HL-60 (cell line): ENCODE data around the gene NMRAL1.

Source experiments
- GABPA ChIP-seq: IDR thresholded peaks from 2 replicates; pipeline ENCODE4 v1.6.1; 2012; ENCODE audit warnings: low read depth
- POLR2AphosphoS5 ChIP-seq: IDR thresholded peaks from 2 replicates; pipeline ENCODE4 v1.6.1; 2012; ENCODE audit warnings: low read depth
- SPI1 ChIP-seq: IDR thresholded peaks from 2 replicates; pipeline ENCODE4 v1.6.1; 2012; ENCODE audit warnings: low read depth, mild to moderate bottlenecking, borderline replicate concordance
- TF ChIP-seq, protein P1 (sequence below): IDR thresholded peaks from one replicate; pipeline ENCODE4 v1.5.1; 2011; ENCODE audit warnings: low read length, control low read depth, inconsistent platforms; ENCODE audit not compliant: insufficient read depth
- TF ChIP-seq, protein P2 (sequence below): IDR thresholded peaks from 2 replicates; pipeline ENCODE4 v1.6.1; 2012; ENCODE audit warnings: low read depth; ENCODE audit not compliant: insufficient replicate concordance

DNA sequence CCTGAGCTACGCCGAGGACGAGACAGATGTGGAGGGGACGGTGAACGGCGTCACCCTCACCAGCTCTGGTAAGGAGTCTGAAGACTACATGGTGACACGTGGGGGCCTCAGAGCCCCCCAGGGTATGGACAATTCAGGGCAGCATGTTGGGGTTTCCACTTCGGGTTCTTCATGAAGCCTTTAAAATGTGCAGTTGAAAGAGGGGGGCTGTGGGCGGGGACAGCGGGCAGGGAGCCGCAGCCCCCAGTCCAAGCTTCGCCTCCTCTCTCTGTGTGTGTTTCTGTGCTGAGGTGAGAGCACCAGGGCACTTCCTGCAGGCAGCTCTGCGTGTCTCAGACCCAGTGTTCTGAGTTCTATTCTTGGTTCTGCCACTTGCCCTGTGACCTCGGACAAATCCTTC, 24.0 kb downstream of the NMRAL1 start:
- TF ChIP-seq, protein P1, sequence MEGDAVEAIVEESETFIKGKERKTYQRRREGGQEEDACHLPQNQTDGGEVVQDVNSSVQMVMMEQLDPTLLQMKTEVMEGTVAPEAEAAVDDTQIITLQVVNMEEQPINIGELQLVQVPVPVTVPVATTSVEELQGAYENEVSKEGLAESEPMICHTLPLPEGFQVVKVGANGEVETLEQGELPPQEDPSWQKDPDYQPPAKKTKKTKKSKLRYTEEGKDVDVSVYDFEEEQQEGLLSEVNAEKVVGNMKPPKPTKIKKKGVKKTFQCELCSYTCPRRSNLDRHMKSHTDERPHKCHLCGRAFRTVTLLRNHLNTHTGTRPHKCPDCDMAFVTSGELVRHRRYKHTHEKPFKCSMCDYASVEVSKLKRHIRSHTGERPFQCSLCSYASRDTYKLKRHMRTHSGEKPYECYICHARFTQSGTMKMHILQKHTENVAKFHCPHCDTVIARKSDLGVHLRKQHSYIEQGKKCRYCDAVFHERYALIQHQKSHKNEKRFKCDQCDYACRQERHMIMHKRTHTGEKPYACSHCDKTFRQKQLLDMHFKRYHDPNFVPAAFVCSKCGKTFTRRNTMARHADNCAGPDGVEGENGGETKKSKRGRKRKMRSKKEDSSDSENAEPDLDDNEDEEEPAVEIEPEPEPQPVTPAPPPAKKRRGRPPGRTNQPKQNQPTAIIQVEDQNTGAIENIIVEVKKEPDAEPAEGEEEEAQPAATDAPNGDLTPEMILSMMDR = no peak
- TF ChIP-seq, protein P2, sequence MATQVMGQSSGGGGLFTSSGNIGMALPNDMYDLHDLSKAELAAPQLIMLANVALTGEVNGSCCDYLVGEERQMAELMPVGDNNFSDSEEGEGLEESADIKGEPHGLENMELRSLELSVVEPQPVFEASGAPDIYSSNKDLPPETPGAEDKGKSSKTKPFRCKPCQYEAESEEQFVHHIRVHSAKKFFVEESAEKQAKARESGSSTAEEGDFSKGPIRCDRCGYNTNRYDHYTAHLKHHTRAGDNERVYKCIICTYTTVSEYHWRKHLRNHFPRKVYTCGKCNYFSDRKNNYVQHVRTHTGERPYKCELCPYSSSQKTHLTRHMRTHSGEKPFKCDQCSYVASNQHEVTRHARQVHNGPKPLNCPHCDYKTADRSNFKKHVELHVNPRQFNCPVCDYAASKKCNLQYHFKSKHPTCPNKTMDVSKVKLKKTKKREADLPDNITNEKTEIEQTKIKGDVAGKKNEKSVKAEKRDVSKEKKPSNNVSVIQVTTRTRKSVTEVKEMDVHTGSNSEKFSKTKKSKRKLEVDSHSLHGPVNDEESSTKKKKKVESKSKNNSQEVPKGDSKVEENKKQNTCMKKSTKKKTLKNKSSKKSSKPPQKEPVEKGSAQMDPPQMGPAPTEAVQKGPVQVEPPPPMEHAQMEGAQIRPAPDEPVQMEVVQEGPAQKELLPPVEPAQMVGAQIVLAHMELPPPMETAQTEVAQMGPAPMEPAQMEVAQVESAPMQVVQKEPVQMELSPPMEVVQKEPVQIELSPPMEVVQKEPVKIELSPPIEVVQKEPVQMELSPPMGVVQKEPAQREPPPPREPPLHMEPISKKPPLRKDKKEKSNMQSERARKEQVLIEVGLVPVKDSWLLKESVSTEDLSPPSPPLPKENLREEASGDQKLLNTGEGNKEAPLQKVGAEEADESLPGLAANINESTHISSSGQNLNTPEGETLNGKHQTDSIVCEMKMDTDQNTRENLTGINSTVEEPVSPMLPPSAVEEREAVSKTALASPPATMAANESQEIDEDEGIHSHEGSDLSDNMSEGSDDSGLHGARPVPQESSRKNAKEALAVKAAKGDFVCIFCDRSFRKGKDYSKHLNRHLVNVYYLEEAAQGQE = no peak
- TF ChIP-seq POLR2AphosphoS5 (no peak), SPI1 (no peak), GABPA (no peak)
